HG03196 (cell line): Measurements from ENCODE around the gene ITLN1.
"Not testable (repeated sequence)": the region's sequence is repeated elsewhere in the genome, so short reads cannot be mapped to it uniquely, and the experiment has no call there.

ENCODE experiments used
- ATAC-seq: cut with Tn5 transposase; IDR thresholded peaks from one replicate; pipeline ENCODE4 v1.9.1; 2021; ENCODE audit not compliant: unreplicated experiment

ITLN1 gene

GRCh38 chr1:160883581-160884513 is 1.1 kb downstream of the ITLN1 start:
- no peak for ATAC-seq

GRCh38 chr1:160882582-160882981 is 2.4 kb downstream of the ITLN1 start:
- no peak for ATAC-seq

GRCh38 chr1:160881264-160881663 is 3.7 kb downstream of the ITLN1 start:
- not testable (repeated sequence) for ATAC-seq

GRCh38 chr1:160880216-160880615 is 4.8 kb downstream of the ITLN1 start:
- ATAC-seq = no peak

- no peak for ATAC-seq
Observed at GRCh38 chr1:160879056-160879455, 5.9 kb downstream of the ITLN1 start.

- ATAC-seq = no peak
Observed at GRCh38 chr1:160877221-160877620, 7.8 kb downstream of the ITLN1 start.

DNA sequence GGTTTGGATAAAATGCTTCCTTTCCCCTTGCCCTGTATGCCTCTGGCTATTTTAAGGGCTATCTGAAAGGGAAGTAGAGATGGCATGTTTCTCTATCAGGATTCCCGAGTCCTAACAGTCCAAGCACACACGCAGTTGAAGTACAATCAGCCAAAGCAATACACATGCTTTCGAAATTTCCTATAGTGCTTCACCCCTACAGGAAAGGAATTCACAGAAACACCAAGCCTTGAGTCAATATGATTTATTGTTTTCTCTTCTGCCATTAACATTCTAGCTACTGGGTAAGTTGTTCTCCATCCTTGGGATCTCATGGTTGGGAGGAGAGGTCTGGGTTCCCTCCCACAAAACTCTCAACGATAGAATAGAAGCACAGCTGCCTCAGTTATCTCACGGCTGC is 8.7 kb downstream of the ITLN1 start:
- no peak for ATAC-seq

GRCh38 chr1:160875591-160875990 is 9.4 kb downstream of the ITLN1 start:
- ATAC-seq = not testable (repeated sequence)

- no peak for ATAC-seq
Observed at GRCh38 chr1:160874935-160875334, 10.0 kb downstream of the ITLN1 start.

DNA sequence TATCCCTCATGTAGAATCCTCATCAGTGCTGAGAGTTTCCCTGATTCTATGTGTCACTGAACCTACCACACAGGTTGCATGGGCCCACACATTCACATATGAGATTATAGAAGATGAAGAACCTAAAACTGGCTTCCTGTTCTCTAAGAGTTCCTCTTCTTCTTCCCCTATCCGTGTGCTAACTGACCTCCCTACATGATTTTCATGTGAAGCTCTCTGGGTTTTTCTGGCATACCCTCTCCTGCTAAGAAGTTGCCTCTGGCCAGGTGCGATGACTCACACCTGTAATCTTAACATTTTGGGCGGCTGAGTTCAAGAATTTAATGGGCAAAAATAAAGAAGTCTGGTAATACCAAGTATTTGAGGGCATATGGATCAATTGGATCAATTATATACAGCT is 16.8 kb downstream of the ITLN1 start:
- no peak for ATAC-seq

- ATAC-seq = not testable (repeated sequence)
Observed at GRCh38 chr1:160867651-160868050, 17.3 kb downstream of the ITLN1 start.

DNA sequence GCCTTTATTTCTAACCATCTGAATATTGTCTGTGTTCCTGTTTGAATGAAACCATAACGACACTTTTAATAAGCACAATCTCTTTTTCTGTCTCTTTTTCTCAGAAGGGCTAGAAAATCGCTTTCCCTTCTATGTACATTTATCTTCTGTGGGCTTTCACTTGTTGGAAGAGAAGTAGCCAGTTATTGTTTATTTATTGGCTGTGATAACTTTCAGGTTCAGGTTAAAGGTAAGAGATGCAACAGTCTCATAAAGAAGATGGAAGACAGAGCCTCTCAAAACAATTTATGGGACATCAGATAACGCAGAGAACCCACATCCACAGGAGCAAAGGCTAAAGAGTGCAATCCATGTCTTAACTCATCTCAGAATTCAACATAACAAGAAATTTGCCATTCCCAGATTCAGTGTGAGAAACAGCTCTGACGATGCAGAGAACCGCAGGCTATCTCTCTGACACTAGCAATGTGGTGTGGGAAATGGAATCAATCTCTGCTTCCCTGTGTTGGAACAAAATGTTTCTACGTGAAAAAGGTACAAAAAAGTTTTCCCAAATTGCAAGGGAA is 18.2 kb downstream of the ITLN1 start:
- no peak for ATAC-seq

DNA sequence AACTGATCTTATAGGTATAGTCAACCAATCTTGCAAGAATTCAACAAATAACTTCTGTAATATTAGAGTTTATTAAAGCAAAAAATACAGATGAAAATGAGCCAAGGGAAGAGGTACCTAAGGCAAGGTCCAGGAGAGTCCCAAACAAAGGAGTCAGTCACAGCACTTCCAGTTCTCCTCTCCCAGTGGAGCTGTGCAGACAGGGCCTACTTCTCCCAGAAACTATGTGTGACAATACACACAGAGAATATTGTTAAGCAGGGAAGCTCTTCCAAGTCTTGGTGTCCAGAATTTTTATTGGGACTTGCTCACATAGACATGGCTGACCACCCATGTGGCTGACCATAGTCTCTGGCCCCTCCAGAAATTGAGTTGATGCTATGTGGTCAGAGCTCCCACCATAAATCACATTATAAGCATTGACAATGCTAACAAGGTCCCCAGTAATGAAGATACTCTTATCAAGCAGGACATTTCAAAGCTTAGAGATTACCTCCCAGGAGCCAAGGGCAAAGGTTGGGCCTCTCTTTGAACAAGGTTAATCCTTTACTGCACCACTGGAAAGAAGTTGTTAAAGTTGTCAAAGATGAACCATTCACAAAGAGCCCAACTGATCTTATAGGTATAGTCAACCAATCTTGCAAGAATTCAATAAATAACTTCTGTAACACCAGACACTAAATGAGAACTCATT is 18.8 kb downstream of the ITLN1 start:
- ATAC-seq = no peak

DNA sequence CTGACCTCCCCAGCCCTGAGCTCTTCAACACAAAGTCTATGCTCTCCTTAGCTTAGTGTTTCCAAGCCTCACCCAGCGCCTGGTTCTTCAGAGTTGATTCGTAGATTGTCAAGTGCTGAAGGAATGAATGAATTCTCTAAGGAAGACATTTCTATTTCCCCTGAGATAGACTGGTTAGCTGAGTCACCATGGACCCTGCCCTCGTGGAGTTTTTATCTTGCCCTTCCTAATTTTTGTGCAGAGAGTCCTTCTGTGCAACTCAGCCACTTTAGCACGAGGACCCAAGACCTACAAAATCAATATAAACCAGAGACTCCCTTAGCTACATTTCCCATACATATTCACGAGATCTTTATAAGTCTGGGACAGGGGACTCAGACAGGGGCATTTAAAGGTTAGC is 19.6 kb downstream of the ITLN1 start:
- no peak for ATAC-seq

GRCh38 chr1:160864173-160864572 is 20.8 kb downstream of the ITLN1 start:
- no peak for ATAC-seq

DNA sequence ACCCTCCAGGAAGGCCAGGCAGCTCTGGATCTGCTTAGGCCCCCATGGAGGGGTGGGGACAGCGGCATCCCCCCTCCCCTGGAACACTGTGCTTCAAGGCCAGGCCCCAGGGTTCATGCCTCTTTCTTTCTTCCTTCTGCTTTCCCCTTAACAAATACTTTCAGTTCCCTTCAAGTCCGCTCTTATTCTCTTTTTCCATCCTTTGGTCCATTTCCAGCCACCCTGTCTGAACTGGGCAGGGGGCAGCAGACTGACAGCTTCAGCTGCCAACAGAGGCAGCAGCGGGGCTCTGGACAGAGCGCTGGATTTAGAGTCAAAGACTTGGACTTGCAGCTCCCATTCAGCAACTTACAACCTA is 21.2 kb downstream of the ITLN1 start:
- no peak for ATAC-seq

- no peak for ATAC-seq
Observed at GRCh38 chr1:160863061-160863773, 21.8 kb downstream of the ITLN1 start.

GRCh38 chr1:160862203-160863060 is 22.5 kb downstream of the ITLN1 start, which contains the start of gene CD244:
Gene CD244, minus strand, starts transcription at chr1:160862887. Its CDS starts 210 bp downstream, at chr1:160862677.
- ATAC-seq = peak; percentile 73

GRCh38 chr1:160860840-160861505 is 24.0 kb downstream of the ITLN1 start:
- ATAC-seq = no peak

GRCh38 chr1:160859166-160859565 is 25.8 kb downstream of the ITLN1 start:
- ATAC-seq = no peak
